ENCODE results near the gene EFHB. TPM values are rescaled to one million over a fixed set of nuclear protein-coding genes. Genes with fewer than 3 reads are reported as not detected.
A peak's percentile ranks its signal among the peaks of the same experiment; 100 is the strongest.

The EFHB gene
- total and polyA plus RNA-seq, 2 of the 13 experiments (the other 11 are each of a cell fraction or from before 2014, with no cell fraction given): 0.15 to 0.42 TPM

DNA sequence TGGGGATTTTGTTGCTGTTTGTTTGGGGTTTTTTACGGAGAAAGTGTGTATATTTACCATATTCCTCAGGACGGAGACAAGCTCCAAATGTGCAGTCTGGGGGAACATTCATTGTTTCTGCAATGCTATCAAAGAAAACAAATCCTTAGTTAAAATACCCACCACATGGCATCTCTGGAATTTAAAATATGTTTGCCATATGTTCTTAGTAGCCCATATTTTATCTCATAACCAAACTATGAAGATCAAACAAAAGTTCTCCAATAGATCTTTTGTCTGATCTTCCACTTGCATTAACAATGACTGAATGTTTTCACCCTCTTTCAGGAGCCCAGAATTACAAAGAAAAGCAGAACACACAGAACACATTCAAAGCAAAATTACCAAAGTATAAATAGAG lies 35.3 kb downstream of the EFHB start:
- intact Hi-C loops (cut with micrococcal nuclease; ENCODE audit: unreplicated experiment): no loop called here
- Histone ChIP-seq H3K27me3 (ENCODE audit: control insufficient read depth in 1 of 2, insufficient read depth in 2 of 2, low read length in 2 of 2) (no peaks in the 10 kb centered on the region), H3K9me3 (ENCODE audit: low read length) (no peaks in the 10 kb centered on the region), H3K27ac (ENCODE audit: extremely low read length, insufficient read depth, low read length) (no peak overlapping the region), H3K4me3 (replicated peaks in 1 of 3; ENCODE audit: insufficient read depth in 1 of 3, low read depth in 2 of 3, low read length in 3 of 3) (no peak overlapping the region; a peak in 1 of 6 replicates), H2AFZ (ENCODE audit: low read length) (no peak overlapping the region), H3K4me2 (ENCODE audit: low read depth, low read length) (0 out of 2 replicates have a peak overlapping the region, but pooled peaks have one; percentile 5), H3K79me2 (ENCODE audit: insufficient read depth, low read length) (no peaks in the 10 kb centered on the region), H3K4me1 (ENCODE audit: insufficient read depth, low read length) (peaks cover 25% of the 10 kb centered on the region), H4K20me1 (ENCODE audit: insufficient read depth, low read length) (no peaks in the 10 kb centered on the region), H3K9ac (ENCODE audit: insufficient read depth, low read depth, low read length) (no peak overlapping the region), H3K36me3 (replicated peaks in 1 of 2; ENCODE audit: control insufficient read depth in 1 of 2, insufficient read depth in 2 of 2, low read length in 2 of 2) (no peaks in the 10 kb centered on the region)
- WGBS (ENCODE audit: low lambda C conversion rate): 0% methylated on average over 2 of the region's 2 CpGs
- no TSS peak for BruUV-seq (replicated peaks)
- ChIA-PET CTCF (ENCODE audit: low intra/inter-chr PET ratio, low total read pairs) (no interaction called here), POLR2A (no interaction called here)
- TF ChIP-seq, protein P1, sequence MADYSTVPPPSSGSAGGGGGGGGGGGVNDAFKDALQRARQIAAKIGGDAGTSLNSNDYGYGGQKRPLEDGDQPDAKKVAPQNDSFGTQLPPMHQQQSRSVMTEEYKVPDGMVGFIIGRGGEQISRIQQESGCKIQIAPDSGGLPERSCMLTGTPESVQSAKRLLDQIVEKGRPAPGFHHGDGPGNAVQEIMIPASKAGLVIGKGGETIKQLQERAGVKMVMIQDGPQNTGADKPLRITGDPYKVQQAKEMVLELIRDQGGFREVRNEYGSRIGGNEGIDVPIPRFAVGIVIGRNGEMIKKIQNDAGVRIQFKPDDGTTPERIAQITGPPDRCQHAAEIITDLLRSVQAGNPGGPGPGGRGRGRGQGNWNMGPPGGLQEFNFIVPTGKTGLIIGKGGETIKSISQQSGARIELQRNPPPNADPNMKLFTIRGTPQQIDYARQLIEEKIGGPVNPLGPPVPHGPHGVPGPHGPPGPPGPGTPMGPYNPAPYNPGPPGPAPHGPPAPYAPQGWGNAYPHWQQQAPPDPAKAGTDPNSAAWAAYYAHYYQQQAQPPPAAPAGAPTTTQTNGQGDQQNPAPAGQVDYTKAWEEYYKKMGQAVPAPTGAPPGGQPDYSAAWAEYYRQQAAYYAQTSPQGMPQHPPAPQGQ (CRISPR knock-in tag; IDR thresholded peaks at IDR 0.05; ENCODE audit: borderline replicate concordance): no peak
- no peak for TF ChIP-seq SOX13 (IDR thresholded peaks at IDR 0.05)
- TF ChIP-seq SOX13 (CRISPR knock-in tag; conservative IDR thresholded peaks at IDR 0.05 in 1 of 2, IDR thresholded peaks at IDR 0.05 in 1 of 2): peak in 1 of 2 experiments; percentile 71; a peak in 2 of 4 replicates
- peak; percentile 25; the same call in 1 of the 2 replicates for TF ChIP-seq SOX5 (CRISPR knock-in tag; IDR thresholded peaks at IDR 0.05; ENCODE audit: borderline replicate concordance)
- no peak for TF ChIP-seq MXI1 (IDR thresholded peaks at IDR 0.05; ENCODE audit: borderline replicate concordance, low read depth, low read length)
- DNase-seq (ENCODE audit: low spot score): peak; percentile 73
- no peak; the same call in 2 of the 3 replicates for ATAC-seq
- in situ Hi-C loops (cut with HindIII; ENCODE audit: extremely low pct_ligation_motif_present, low pct_unique_long_range_greater_than_20kb): no loop called here
- FAIRE-seq: no peak

DNA sequence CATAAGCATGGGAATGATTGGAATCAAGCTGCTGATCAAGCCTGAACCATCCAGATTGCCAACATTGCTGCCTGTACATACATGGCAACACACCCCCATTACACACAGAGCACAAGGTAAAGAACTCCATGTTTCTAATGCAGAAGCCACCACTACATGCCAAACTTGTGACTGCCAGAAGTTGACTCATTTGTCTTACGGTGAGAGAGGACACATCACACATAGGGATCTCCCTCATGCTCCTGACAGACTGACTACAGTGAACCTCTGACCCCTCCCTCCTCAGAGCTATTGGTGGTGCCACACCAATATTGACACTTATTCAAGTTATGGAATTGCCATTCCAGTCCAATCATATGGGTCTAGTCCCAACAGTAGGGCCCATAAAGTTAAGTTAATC lies 42.3 kb downstream of the EFHB start:
- BruUV-seq (replicated peaks): no TSS peak
- no peak overlapping the region for H2AFZ ChIP-seq (ENCODE audit: low read length)
- H3K4me1 ChIP-seq (ENCODE audit: insufficient read depth, low read length): 0 out of 2 replicates have a peak, but pooled peaks cover under 1% of the 10 kb centered on the region
- H3K9me3 ChIP-seq (ENCODE audit: low read length): no peaks in the 10 kb centered on the region
- no peaks in the 10 kb centered on the region for H3K27me3 ChIP-seq (ENCODE audit: control insufficient read depth in 1 of 2, insufficient read depth in 2 of 2, low read length in 2 of 2)
- no peak overlapping the region for H3K9ac ChIP-seq (ENCODE audit: insufficient read depth, low read depth, low read length)
- in situ Hi-C loops (cut with HindIII; ENCODE audit: extremely low pct_ligation_motif_present, low pct_unique_long_range_greater_than_20kb): no loop called here
- intact Hi-C loops (cut with micrococcal nuclease; ENCODE audit: unreplicated experiment): no loop called here
- no peaks in the 10 kb centered on the region for H4K20me1 ChIP-seq (ENCODE audit: insufficient read depth, low read length)
- CTCF ChIA-PET (ENCODE audit: low intra/inter-chr PET ratio, low total read pairs): no interaction called here
- no peak for FAIRE-seq
- no peak for DNase-seq (ENCODE audit: low spot score)
- H3K79me2 ChIP-seq (ENCODE audit: insufficient read depth, low read length): no peaks in the 10 kb centered on the region
- H3K27ac ChIP-seq (ENCODE audit: extremely low read length, insufficient read depth, low read length): no peak overlapping the region
- POLR2A ChIA-PET: no interaction called here
- H3K4me2 ChIP-seq (ENCODE audit: low read depth, low read length): no peak overlapping the region
- H3K36me3 ChIP-seq (replicated peaks in 1 of 2; ENCODE audit: control insufficient read depth in 1 of 2, insufficient read depth in 2 of 2, low read length in 2 of 2): no peaks in the 10 kb centered on the region
- WGBS (ENCODE audit: low lambda C conversion rate): 0% methylated on average over 1 of the region's 1 CpG
- no peak for ATAC-seq
- no peak overlapping the region for H3K4me3 ChIP-seq (replicated peaks in 1 of 3; ENCODE audit: insufficient read depth in 1 of 3, low read depth in 2 of 3, low read length in 3 of 3)
- TF ChIP-seq KDM5A (IDR thresholded peaks at IDR 0.05; ENCODE audit: borderline replicate concordance, low read length) (no peak), SRSF1 (optimal IDR thresholded peaks at IDR 0.05; ENCODE audit: low read depth, low read length) (no peak), SOX13 (IDR thresholded peaks at IDR 0.05) (no peak), SOX13 (CRISPR knock-in tag; conservative IDR thresholded peaks at IDR 0.05 in 1 of 2, IDR thresholded peaks at IDR 0.05 in 1 of 2) (no peak), BRD4 (CRISPR knock-in tag; IDR thresholded peaks at IDR 0.05) (no peak), AGO2 (optimal IDR thresholded peaks at IDR 0.05; ENCODE audit: low read depth, low read length) (no peak), ZSCAN20 (CRISPR knock-in tag; IDR thresholded peaks at IDR 0.05; ENCODE audit: borderline replicate concordance) (no peak)
- TF ChIP-seq, protein P2, sequence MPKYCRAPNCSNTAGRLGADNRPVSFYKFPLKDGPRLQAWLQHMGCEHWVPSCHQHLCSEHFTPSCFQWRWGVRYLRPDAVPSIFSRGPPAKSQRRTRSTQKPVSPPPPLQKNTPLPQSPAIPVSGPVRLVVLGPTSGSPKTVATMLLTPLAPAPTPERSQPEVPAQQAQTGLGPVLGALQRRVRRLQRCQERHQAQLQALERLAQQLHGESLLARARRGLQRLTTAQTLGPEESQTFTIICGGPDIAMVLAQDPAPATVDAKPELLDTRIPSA (CRISPR knock-in tag; IDR thresholded peaks at IDR 0.05; ENCODE audit: borderline replicate concordance): no peak
- TF ChIP-seq, protein P3, sequence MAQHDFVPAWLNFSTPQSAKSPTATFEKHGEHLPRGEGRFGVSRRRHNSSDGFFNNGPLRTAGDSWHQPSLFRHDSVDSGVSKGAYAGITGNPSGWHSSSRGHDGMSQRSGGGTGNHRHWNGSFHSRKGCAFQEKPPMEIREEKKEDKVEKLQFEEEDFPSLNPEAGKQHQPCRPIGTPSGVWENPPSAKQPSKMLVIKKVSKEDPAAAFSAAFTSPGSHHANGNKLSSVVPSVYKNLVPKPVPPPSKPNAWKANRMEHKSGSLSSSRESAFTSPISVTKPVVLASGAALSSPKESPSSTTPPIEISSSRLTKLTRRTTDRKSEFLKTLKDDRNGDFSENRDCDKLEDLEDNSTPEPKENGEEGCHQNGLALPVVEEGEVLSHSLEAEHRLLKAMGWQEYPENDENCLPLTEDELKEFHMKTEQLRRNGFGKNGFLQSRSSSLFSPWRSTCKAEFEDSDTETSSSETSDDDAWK (CRISPR knock-in tag; IDR thresholded peaks at IDR 0.05): no peak

All from HepG2 (cell line).